ENCODE data around the gene MSRB3.

DNA sequence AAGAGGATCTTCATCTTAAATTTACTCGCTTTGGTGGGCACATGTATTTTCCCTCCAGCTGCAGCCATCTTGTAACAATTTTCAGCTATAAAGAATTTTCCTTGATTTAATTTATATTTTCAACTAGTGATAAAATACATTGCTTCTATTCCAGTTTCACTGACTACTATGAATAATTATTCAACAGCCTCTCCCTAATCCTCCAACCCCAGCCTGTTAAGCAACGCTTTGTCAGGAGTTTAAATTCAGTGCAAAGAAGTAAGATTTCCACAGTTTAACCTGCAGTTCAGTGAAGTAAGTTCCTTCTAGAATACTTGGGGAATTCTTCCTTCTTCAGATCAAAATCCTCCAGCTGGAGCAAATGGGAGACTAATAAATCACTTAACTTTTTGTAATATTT lies 180.2 kb downstream of the MSRB3 start:
- TF ChIP-seq, protein P1, sequence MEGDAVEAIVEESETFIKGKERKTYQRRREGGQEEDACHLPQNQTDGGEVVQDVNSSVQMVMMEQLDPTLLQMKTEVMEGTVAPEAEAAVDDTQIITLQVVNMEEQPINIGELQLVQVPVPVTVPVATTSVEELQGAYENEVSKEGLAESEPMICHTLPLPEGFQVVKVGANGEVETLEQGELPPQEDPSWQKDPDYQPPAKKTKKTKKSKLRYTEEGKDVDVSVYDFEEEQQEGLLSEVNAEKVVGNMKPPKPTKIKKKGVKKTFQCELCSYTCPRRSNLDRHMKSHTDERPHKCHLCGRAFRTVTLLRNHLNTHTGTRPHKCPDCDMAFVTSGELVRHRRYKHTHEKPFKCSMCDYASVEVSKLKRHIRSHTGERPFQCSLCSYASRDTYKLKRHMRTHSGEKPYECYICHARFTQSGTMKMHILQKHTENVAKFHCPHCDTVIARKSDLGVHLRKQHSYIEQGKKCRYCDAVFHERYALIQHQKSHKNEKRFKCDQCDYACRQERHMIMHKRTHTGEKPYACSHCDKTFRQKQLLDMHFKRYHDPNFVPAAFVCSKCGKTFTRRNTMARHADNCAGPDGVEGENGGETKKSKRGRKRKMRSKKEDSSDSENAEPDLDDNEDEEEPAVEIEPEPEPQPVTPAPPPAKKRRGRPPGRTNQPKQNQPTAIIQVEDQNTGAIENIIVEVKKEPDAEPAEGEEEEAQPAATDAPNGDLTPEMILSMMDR (conservative IDR thresholded peaks at IDR 0.05; ENCODE audit: low read depth, low read length) = no peak
- no peak for TF ChIP-seq EZH2 (IDR thresholded peaks at IDR 0.05; ENCODE audit: low read length, unreplicated experiment)

Measured in PC-3 (cell line).